COLO829 (cell line): ENCODE data around the gene PDGFA.

Experiments used
- DNase-seq: peaks from one replicate; pipeline ENCODE4 v3.0.0; 2012; ENCODE audit warnings: low spot score

Gene PDGFA

DNA sequence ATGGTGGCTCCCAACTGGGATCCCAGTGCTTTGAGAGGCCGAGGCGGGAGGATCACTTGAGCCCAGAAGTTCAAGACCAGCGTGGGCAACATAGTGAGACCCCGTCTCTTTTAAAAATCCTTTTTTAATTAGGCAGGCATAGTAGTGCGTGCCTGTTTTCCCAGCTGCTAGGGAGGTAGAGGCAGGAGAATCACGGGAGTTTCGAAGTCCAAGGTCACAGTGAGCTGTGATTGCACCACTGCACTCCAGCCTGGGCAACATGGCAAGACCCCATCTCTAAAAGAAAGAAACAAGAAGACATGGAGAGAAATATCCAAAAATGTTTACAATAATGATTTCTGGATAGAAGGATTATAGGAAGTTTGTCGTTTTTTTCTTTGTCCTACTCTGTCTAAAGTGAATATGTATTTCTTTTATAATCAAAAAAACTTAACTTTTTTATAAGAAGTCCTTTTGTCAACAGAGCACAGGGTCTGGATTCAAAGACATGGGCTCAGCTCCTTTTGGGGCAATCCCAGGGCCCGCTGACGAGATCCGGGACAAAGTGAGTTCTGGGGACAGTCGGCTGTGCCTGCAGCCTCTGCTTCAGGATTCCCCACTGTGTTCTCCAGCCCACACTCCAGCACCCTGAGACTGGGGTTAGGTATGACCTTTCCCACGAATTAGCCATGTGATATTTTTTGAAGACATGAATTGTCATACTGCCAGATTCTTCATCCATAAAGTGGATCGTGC, 45.6 kb downstream of the PDGFA start:
- DNase-seq: no peak

DNA sequence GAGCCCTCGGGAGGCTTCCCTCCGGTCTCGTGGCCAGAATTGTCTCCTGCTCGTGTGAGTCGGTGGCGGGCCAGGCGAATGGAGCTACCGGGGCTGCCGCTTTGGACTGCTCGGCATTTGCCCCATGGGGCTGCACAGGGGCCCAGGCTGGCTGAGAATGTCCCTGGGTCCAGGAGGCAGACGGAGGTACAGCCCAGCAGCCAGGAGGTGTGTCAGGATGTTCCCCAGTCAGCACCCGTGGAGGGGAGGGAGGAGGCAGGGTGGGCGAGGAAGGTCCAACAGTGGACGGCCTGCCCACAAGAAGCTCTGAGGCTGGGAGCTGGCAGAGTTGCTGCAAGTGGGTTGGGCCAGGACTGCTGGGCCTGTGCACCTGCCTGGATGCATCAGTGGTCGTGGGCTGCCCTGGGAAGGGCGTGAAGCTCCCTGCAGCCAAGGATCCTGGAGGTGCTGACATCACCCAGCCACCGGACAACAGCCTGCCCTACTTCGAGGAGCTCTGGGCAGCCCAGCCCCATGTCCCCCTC, 46.4 kb downstream of the PDGFA start:
- DNase-seq: no peak

DNA sequence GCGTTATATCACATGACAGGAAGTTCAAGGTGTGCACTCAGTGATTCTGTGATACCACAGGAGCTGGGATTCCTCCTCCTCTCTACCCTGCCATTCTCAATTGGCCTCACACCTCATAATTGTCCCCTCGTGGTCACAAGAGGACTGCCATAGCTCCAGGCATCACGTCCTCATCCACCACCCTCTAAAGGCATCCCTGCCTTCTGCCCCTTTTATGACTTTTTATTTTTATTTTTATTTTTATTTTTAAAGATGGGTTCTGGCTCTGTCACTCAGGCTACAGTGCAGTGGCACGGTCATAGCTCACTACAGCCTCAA, 47.0 kb downstream of the PDGFA start:
- no peak for DNase-seq

DNA sequence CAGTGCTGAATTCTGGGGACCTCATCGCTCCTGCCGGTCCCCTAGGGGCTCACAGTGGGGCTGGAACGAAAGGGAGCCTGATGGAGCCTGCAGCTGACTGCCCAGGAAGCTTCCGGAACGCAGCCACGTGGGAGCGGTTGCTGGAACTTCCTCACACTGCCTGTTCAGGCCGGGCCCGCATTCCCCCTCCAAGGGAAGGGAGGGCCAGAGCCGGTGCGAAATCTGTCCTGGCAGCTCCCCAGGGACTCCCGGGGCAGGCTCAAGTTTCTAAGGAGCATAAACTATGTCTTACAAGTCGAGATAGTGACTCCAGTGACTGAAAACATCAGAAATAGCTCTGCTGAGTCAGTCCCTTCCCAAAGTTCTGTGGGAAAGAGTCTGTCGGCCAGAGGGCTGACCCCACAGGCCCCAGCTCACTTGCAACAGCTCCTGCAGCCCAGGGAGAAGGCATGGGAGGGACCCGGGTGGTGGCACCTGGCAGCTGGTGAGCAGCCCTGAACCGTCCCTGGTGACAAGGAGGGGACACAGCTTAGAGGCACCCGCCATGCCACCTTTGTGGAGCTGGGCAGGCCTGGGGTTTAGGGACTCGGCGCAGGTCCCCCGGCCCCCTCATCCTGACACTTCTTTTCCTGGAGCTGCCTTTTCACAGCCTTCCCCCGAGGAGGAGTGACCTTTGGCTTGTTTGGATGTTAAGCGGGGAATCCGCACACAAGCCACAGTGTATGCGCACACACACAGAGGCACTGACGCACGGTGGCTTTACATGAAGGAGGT, 47.6 kb downstream of the PDGFA start:
- DNase-seq: peak; percentile 80

DNA sequence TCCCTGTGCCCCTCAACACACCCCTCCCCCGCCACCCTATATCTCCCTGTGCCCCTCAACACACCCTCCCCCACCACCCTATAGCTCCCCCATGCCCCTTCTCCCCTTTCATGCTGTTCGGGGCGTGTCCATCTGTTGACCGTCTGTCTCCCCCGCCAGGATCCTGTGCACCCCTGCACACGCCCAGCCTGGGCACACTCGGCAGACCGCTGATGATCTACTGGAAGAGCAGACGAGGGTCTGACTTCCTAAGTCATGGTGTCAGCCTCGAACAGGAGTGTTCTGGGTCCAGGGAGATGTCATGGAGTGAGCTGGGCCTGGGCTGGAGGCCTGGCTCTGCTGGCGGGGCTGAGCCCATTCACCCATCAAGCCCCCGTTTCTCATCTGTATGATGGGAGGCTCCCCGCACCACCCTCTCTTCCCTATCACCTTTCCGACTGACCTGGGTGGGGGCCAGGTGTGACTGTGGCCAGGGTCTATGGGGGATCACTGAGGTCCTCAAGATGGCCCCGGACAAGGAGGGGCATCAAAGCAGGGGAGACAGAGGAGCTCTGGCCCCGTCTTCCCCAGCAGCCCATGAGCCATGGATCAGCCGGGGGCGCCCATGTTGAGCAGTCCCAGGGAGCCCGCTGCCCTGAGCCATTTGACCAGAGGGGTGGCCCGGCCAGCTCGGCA, 48.3 kb downstream of the PDGFA start:
- DNase-seq: no peak

DNA sequence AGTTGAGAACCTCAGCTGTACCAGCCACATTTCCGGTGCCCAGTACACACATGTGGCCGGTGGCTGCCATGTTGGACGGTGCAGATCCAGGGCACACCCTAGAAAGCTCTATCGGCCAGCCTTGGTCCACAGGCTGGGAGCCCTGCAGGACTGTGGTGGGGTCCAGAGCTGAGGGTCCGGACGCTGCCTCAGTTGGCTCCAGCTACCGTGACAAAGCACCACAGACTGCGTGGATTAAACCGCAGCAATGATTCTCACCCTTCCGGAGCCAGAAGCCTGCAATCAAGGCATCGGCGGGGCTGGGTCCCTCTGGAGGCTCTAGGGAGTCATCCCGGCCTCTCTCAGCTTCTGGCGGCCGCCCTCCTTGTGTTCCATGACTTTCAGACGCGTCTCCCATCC, 50.1 kb downstream of the PDGFA start:
- DNase-seq: no peak

DNA sequence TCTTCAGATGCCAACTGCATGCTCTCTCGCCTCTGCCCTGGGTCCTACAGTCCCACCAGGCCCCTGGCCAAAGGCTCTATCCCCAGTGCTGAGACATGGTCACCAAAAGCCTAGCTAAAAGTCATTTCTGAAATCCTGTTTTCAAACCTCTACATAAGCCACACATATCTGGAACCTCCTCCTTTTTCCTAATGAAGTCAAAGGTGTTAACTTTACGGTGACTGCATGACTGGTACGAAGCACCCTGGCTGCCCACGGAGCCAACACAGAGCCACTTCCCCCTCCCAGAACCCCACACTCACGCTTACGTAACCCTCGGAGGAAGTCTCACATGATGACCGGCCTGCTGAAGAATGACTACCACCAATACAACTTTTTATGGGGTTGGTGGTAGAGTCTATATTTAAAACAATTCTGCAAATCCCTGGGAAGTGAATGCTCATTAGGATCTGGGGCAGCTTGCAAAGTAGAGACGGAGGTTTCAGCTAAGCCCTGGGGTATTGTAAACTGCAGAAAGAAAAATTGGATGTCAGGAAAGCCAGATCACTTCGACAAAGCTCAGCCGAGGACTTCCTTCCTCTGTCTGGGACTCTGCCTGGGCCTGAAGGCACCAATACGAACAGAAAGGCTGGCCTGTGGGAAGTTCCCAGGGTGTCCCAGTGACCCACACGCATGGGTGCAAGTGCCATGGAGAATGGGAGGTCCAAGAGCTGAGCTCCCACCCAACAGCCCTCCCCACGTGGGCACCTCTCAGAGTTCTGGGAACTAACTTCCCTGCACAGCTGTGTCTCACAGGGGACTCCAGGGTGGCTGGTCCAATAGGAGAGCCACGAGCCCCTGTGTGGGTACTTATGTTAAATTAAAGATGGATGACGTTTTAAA, 50.7 kb downstream of the PDGFA start:
- DNase-seq: no peak

DNA sequence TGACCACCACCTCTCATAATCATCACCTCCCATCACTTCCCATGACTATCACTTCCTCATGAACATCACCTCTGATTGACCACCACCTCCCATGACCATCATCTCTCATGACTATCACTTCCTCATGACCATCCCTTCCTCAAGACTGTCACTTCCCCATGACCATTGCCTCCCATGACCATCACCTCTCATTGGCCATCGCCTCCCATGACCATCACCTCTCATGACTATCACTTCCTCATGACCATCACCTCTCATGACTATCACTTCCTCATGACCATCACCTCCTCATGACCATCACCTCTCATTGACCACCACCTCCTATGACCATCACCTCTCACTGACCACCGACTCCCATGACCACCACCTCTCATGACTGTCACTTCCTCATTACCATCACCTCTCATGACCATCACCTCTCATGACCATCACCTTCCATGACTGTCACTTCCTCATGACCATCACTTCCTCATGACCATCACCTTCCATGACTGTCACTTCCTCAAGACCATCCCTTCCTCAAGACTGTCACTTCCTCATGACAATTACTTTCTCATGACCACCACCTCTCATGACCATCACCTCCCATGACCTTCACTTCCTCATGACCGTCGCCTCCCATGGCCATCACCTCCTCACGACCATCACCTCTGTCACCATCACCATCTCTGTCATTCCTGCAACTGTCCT, 51.6 kb downstream of the PDGFA start:
- no peak for DNase-seq

DNA sequence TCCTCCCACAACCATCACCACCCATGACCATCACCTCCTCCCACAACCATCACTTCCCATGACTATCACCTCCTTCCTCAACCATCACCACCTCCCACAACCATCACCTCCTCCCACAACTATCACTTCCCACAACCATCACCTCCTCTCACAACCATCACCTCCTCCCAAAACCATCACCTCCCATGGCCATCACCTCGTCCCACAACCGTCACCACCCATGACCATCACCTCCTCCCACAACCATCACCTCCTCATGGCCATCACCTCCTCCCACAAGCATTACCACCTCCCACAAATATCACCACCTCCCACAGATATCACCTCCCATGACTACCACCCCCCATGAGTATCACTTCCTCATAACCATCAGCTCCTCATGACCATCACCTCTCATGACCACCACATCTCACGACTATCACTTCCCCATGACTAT, 52.2 kb downstream of the PDGFA start:
- no peak for DNase-seq

DNA sequence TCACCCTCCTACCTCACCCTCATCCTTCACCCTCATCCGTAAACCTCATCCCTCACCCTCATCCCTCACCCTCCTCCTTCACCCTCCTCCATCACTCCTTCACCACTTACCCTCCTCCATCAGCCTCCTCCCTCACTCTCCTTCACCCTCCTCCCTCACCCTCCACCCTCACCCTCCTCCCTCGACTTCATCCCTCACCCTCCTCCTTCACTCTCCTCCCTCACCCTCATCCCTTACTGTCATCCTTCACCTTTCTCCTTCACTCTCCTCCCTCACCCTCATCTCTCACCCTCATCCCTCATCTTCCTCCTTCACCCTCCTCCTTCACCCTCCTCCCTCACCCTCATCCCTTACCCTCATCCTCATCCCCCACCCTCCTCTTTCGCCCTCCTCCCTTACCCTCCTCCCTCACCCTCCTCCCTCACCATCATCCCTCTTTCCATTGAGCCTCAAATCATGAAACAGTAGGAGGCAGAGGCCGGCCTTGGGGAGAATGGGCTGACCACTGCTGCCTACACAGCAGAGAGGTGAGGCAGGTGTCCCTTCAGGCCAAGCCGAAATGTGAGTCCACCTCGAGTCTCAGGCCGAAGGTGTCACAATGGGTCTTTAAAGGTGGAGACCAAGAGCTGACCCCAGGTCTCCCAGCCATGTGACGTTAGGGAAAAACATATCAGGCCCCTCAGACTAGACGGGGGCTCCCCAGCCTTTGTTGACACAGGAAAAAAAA, 53.0 kb downstream of the PDGFA start:
- no peak for DNase-seq

DNA sequence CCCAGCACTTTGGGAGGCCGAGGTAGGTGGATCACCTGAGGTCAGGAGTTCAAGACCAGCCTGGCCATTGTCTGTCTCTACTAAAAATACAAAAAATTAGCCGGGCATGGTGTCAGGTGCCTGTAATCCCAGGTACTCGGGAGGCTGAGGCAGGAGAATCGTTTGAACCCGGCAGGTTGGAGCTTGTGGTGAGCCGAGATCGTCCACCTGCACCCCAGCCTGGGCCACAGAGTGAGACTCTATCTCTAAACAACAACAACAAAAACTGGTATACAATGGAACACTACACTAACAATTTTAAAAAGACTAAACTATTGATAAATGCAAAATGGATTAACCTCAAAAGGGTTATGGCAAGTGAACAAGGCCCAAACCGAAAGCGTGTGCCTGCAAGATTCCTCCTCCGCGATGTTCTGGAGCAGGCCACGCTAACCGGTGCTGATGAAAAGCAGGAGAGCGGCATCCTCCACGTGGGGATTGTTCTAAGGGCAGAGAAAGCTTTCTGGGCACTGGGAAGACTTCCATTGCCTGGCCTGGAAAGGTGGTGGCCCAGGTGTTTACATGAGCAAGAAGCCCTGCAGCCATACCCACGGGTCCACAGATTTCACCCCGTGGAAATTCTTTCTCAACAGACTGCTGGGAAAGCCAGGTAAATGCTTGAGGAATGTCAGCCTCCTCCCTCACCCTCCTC, 53.8 kb downstream of the PDGFA start:
- DNase-seq: no peak

DNA sequence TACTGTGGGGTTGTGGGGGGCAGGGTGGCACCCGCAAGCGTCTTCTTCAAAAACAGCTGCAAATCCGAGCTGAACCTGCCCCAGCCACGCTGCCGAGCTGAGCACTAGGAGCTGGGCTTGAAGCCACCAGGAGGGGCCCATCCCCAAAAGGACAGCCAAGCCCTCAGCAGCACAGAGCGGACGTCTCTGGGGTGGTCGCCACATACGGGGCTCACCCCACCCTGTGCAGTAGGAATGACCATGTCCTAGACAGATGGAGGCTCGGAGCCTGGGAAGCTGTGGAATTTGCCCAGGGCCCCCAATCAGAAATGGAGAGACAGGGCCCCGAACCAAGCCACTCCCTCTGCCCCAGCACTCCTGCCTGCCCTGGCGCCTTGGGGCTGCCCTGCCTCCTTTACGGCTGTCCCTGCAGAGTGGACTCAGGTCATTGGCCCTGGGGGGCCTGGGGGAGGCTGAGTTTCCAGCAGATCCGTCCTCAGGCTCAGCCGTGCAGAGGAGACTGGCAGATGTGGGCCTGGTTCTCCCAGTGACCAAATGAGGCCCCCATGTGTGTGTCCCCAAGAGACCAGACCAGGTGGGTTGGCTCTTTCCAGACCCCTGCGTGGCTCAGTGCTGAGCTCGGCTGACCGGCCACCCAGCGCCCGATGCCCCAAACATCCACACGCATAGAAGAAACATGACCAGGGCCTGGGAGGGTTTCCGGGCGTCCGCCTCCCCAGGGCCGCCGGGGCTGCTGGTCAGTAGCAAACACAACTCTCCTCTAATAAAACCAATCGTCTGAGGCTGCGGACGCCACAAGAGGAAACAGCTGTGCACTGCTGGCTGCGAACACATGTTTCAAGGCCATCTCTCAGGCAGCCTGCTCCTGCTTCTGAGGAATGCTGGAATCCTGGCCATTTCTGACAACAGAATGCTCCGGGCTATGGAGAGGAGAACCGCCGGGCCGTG, 54.9 kb downstream of the PDGFA start:
- DNase-seq: no peak

DNA sequence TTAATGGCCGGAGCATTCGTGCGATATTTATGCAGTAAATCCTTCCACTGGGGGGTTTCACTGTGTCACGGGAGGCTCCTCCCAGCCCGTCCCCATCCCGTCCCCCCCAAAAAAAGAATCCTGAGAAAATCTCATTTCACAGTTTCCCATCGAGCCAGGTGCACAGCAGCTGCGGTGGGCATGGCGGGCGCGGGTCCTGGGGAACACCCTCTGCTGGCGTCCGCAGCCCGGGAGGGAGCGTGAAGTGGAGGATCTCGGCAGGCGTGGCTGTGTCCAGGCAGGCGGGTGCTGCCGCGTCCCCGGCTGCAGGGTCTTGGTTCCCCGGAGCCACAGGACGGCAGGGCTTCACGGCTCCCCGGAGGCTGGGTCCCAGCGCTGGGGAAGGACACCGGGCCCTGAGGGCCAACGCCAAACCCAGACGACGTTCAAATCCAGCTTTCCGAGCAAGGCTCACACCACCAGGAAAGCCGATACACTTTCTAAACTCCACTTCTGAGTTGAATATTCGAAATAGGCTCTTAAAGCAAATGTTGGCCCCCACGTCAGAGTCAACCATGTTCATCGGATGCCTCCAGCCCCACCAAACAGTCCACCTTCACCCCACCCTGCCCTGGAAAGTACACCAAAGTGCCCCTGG, 55.7 kb downstream of the PDGFA start:
- no peak for DNase-seq

DNA sequence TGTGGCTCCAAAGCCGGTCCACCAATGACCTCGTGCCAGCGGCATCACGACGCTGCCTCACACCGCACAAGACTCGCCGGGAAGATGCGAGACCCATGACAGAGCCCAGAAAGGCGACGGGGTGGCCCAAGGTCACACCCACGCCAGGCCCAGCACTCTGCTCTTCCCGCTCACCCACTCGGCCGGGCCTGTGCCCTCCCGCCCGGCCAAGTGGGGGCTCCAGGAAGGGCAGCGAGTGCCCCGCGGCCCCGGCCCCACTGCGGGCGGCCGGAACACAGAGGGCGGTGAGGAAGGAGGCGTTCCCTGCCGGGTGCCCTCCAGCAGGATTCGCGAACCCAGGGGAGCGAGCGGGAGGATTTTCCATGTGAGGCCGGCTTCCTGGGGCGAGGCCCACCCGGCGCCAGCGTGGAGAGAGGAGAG, 56.3 kb downstream of the PDGFA start:
- DNase-seq: no peak

DNA sequence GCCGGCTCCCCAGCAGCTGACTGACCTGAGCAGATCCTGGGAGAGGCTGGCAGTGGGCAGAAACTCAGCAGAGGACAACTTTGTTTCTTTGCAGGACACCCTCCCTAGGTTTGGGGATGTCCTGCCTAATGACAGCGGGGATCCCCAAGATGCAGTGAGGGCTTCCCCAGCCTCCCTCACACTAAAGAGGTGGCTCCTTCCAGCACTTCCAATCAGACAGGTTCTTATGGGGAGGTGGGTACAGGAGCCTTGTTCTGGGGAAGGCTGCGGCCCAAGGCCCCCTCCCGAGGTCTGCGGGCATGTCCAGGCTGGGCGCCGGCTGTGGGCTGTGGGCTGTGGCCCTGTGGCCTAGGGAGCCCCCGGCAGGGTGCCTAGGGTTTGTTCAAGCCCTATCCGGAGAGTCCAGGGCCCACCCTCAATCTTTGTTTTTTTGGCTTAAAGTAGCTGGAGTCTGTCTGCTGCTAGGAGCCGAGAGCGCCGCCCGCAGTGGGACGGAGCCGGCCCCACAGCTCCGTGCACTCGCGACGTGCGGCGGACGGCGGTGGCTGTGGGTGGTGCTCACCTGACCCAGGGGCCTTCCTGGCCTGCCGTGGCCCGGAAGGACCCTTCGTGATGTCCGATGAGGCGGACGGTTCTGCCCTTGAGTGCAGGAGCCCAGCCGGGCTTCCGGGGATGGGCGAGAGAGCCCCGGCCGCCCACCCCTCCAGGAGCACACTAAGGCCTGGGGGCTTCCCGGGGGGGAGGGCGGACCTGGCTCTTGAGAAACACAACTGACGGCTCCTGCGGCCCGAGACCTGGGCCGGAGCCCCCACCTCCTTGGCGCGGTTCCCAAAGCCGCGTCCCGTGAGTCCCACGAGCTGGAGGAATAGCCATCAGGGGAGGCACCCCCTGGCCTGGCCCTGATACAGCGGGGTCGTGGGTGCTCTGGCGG, 57.2 kb downstream of the PDGFA start:
- no peak for DNase-seq

DNA sequence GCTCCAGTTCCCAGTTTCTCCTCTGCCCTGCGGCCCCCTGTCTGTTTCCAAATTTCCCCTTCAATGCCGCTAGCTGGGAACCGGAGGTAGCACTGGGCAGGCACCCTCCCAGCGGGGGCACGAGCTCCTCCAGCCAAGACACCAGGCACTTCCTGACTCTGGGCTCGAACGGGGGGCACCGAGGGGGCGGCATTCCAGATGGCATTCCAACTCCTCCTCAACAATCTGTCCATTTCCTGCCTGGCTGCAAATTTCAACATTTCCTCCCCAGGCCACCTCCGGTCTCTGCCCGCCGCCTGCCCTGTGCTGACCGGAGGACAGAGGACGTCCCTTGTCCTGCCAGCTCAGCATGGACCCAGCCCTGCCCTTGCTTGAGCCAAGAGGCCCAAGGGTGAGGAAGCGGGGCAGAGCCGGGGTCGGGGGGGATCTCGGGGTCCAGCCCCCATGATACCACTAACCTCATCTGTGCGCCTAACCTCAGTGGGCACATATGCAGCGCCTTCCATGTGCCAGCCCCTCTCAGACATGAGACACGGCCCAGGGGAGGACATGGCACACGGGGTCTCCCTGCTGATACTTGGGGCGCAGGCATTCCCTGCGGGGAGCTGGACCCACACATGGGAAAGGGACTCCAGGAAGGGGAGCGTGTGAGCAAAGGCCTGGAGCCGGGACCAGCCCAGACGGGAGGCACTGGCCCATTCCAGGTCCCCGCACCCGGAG, 58.0 kb downstream of the PDGFA start:
- DNase-seq: peak; percentile 71

DNA sequence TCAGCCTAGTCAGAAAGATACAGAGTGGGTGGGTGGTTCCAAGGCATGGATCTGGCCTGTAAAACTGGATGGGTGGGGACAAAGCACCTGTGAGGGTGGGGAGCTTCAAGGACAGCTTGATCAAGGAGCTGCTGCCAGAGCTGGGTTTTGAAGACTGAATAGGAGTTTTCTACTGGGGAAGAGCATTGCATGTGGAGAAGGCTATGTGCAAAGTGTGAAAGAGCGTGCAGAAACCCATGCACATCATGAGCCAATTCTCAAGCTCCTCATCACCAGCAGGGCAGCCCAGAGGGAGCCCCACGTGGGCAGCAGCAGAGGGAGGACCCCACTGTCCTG, 58.6 kb downstream of the PDGFA start:
- no peak for DNase-seq
